ENCODE results near the gene RAC3.

- peak; percentile 16; the same call in 1 of the 2 replicates for TF ChIP-seq TEAD4 (IDR thresholded peaks at IDR 0.05)
- no peak for TF ChIP-seq EGR1 (IDR thresholded peaks at IDR 0.05)
- TF ChIP-seq REST (IDR thresholded peaks at IDR 0.05; ENCODE audit: low read depth), result no peak
- TF ChIP-seq TCF12 (IDR thresholded peaks at IDR 0.05; ENCODE audit: low read depth), result peak; percentile 82
- no peak for TF ChIP-seq FOXM1 (IDR thresholded peaks at IDR 0.05; ENCODE audit: borderline replicate concordance, low read depth)
- TF ChIP-seq CREB1 (IDR thresholded peaks at IDR 0.05; ENCODE audit: low read depth), result no peak
- peak; percentile 29; the same call in 1 of the 2 replicates for TF ChIP-seq EP300 (IDR thresholded peaks at IDR 0.05; ENCODE audit: borderline replicate concordance)
- peak; percentile 27; the same call in 1 of the 2 replicates for TF ChIP-seq RAD21 (IDR thresholded peaks at IDR 0.05; ENCODE audit: low read depth)
- peak; percentile 77; the same call in 1 of the 2 replicates for TF ChIP-seq MAX (IDR thresholded peaks at IDR 0.05)
- peak; percentile 96 for TF ChIP-seq NFIC (IDR thresholded peaks at IDR 0.05)
- no peak for TF ChIP-seq USF1 (IDR thresholded peaks at IDR 0.05)
Measured at GRCh38 chr17:81991684-81992305, 39.7 kb upstream of the RAC3 start.
